Type B pancreatic cell (in vitro differentiated cells): ENCODE results near the gene SLC1A1. TPM values are rescaled to one million over a fixed set of nuclear protein-coding genes. Genes with fewer than 3 reads are reported as not detected.

ENCODE experiments used
- DNase-seq: peaks from one replicate; pipeline ENCODE4 v3.0.0; 2021; ENCODE audit warnings: mixed read lengths; ENCODE audit not compliant: unreplicated experiment; ENCODE audit errors: extremely low spot score
- H3K27ac Mint-ChIP-seq: 2 replicates; pipeline ENCODE4 v1.8.0; 2021; ENCODE audit warnings: mild to moderate bottlenecking, mixed read lengths
- H3K27me3 Mint-ChIP-seq: 2 replicates; pipeline ENCODE4 v1.8.0; 2021; ENCODE audit warnings: mixed read lengths
- H3K36me3 Mint-ChIP-seq: 2 replicates; pipeline ENCODE4 v1.8.0; 2021; ENCODE audit warnings: mixed read lengths
- H3K4me1 Mint-ChIP-seq: one replicate; pipeline ENCODE4 v1.8.0; 2021; ENCODE audit warnings: mixed read lengths; ENCODE audit not compliant: unreplicated experiment
- H3K4me3 Mint-ChIP-seq: 2 replicates; pipeline ENCODE4 v1.8.0; 2021; ENCODE audit warnings: mild to moderate bottlenecking, mixed read lengths
- H3K9me3 Mint-ChIP-seq: 2 replicates; pipeline ENCODE4 v1.8.0; 2021; ENCODE audit warnings: mixed read lengths
- total RNA-seq: library from RNA; stranded (reverse); gene quantifications from 2 replicates; pipeline ENCODE4 v1.2.1, GENCODE V29; 2021; ENCODE audit warnings: low replicate concordance
- TF ChIP-seq, protein P1 (sequence below): fragments of 200-600 bp; sonication (generic); conservative IDR thresholded peaks from 2 replicates; pipeline ENCODE4 v1.5.0; 2021; ENCODE audit warnings: antibody characterized with exemption, mild to moderate bottlenecking

SLC1A1 gene
- total RNA-seq, 1 donor from 2014 or later = 6.0 TPM

DNA sequence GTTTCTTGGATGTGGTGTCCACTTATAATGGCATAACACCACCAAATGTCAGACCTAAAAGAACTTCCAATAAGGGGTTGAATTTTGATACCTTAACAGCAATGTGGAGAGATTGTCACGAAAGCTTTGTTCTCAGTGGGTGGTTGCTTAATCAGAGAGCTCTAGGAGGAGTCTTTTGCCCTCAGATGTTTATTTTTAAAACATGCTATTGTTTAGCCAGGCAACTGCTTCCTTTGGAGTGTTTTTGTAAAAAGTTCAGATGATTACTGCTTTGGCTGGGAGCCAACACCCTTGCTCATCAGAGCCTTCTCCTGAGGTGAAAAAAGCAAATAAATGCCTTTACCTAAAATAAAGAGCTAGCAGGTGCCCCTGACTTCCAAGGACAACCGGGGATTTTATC lies 65.0 kb downstream of the SLC1A1 start:
- Mint-ChIP-seq H3K27ac (no peak overlapping the region), H3K27me3 (no peaks in the 10 kb centered on the region), H3K4me1 (peaks cover 12% of the 10 kb centered on the region)

DNA sequence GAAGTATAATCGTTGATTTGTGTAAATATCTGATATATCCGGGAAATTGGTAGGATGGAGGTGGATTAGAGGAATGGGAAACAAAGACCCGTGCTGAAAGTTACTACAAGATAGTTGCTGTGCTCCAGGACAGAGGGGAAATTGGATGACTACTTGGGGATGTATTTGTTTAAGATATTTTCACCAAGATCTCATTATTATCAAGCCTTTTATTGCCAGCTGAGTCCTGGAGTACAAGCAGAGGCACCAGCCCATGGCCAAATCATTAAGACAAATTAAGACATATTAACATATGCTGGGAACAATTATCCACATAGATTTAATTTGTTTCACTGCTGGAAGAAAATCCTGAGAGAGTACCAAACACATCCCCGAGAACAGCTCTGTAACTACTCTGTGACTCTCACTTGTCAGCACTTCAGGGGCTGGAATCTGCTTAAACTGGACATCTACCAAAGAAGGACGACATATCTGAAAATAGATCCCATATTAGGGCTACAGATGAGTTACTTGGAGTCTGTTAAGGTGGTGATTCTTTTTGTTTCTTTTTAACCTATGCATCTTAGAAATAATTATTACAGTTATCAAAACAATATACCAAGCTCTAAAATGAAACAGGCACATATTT lies 68.2 kb downstream of the SLC1A1 start:
- TF ChIP-seq, protein P1, sequence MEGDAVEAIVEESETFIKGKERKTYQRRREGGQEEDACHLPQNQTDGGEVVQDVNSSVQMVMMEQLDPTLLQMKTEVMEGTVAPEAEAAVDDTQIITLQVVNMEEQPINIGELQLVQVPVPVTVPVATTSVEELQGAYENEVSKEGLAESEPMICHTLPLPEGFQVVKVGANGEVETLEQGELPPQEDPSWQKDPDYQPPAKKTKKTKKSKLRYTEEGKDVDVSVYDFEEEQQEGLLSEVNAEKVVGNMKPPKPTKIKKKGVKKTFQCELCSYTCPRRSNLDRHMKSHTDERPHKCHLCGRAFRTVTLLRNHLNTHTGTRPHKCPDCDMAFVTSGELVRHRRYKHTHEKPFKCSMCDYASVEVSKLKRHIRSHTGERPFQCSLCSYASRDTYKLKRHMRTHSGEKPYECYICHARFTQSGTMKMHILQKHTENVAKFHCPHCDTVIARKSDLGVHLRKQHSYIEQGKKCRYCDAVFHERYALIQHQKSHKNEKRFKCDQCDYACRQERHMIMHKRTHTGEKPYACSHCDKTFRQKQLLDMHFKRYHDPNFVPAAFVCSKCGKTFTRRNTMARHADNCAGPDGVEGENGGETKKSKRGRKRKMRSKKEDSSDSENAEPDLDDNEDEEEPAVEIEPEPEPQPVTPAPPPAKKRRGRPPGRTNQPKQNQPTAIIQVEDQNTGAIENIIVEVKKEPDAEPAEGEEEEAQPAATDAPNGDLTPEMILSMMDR = no peak
- peaks cover 5% of the 10 kb centered on the region for H3K4me1 Mint-ChIP-seq
- H3K27me3 Mint-ChIP-seq = no peaks in the 10 kb centered on the region
- no peak for DNase-seq
- no peaks in the 10 kb centered on the region for H3K36me3 Mint-ChIP-seq
- H3K4me3 Mint-ChIP-seq = no peak overlapping the region
- H3K9me3 Mint-ChIP-seq = no peaks in the 10 kb centered on the region
- no peak overlapping the region for H3K27ac Mint-ChIP-seq

More for the DNA sequence above, 65.0 kb downstream of the SLC1A1 start:
- Mint-ChIP-seq H3K9me3 (no peaks in the 10 kb centered on the region), H3K36me3 (no peaks in the 10 kb centered on the region), H3K4me3 (no peak overlapping the region)
- TF ChIP-seq, protein P1 = no peak
- DNase-seq = no peak

DNA sequence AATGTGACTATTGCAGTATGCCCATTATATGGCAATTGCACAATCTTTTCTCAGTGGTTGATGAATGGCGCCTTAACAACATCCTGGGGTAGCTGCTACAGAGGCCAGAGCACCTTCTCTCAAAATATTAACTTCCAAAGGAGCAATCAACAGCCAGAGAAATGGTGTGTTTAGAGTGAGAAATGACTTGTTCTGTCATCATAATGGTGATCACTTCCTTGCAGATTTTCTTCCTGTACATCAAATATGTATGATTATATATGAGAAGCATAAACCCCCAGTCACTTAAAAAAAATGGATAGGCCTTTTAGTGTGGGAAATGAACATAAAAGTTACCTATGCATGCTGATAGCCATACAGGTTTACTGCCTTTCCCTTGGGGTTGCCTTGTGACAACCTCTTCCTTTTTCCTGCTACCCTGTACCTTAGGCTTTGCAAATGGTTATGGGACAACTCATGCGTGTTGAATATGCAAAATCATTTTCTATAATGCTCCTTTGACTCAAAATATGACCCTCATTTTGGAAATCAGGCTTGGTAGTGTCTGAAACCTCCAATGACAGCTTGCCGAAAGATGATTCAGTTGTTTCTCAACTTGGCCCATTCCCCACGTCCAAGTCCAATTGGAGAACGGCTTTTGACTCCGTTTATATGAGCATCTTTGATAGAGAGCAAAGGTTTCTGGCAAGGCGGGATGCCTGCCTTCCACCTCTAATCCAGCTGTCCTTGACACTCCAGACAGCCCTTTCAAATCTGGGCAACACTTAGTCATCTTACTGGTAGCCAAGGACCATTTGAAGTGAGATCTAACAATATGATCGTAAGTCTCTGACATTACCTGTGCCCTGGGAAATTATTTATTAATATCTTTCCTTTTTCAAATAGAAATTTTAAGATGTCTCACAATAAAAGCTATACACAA lies 69.3 kb downstream of the SLC1A1 start:
- TF ChIP-seq, protein P1 = no peak
- no peak overlapping the region for H3K27ac Mint-ChIP-seq
- peaks cover 5% of the 10 kb centered on the region for H3K4me1 Mint-ChIP-seq
- H3K36me3 Mint-ChIP-seq = no peaks in the 10 kb centered on the region
- no peak overlapping the region for H3K4me3 Mint-ChIP-seq
- no peaks in the 10 kb centered on the region for H3K9me3 Mint-ChIP-seq
- no peak for DNase-seq
- no peaks in the 10 kb centered on the region for H3K27me3 Mint-ChIP-seq

DNA sequence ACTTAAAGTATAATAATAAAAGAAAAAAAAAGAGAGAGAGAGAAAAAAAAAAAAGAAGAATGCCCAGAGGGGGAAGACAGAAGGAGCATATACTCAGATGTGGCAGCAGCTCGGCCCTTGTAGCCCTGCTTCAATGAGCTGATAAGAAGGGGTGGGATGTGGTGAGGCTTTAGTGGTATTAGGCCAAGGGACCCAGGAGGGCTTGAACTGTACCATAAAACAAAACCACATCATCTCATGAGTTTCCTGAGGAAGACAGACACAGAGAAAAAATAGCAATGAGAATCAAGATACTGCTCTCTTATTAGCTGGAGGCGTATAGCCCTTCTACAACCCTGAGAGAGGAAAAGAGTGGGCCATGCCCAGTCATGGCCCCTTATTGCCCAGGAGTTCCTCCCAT lies 72.8 kb downstream of the SLC1A1 start:
- H3K4me3 Mint-ChIP-seq = no peak overlapping the region
- H3K36me3 Mint-ChIP-seq = peaks cover 5% of the 10 kb centered on the region
- H3K9me3 Mint-ChIP-seq = peaks cover 4% of the 10 kb centered on the region
- no peak overlapping the region for H3K27ac Mint-ChIP-seq
- no peak for DNase-seq
- H3K27me3 Mint-ChIP-seq = no peaks in the 10 kb centered on the region
- TF ChIP-seq, protein P1 = no peak
- peaks cover 7% of the 10 kb centered on the region for H3K4me1 Mint-ChIP-seq

DNA sequence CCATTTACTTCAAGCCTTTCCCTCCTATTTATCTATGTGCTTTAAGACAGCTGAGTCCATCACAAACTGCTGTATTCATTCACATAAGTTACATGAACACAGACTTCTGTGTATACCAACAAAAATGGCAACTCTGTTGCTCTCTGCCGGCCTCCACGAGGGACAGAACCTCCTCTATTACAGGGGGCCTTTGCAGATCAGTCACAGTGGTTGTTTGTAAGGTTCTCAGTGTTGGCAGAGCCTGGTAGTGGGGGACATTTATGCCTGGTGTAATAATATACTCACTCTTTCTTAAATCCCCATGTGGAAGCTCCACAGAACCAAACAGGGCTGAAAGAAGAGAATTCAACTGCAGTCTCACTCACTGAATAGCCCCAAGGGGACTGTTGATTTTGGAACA lies 76.5 kb downstream of the SLC1A1 start:
- no peak overlapping the region for H3K27ac Mint-ChIP-seq
- no peaks in the 10 kb centered on the region for H3K27me3 Mint-ChIP-seq
- TF ChIP-seq, protein P1 = no peak

More for the DNA sequence above, 76.5 kb downstream of the SLC1A1 start:
- H3K9me3 Mint-ChIP-seq = peaks cover 4% of the 10 kb centered on the region
- H3K36me3 Mint-ChIP-seq = peaks cover 5% of the 10 kb centered on the region
- no peak overlapping the region for H3K4me3 Mint-ChIP-seq
- peaks cover 7% of the 10 kb centered on the region for H3K4me1 Mint-ChIP-seq
- no peak for DNase-seq
